Cardiac fibroblast (primary cell): ENCODE data around the gene MAP7D2.

Source experiments
- DNase-seq, 2 donors: peaks; one replicate each; pipeline versions ENCODE4 v3.0.0 to v3.0.0-alpha.2; 2010; ENCODE audit warnings: low read depth in 2 of 2
- H3K4me3 ChIP-seq, 2 donors: replicated peaks in 1 of 2; 1 replicate in 1 of 2; 2 replicates in 1 of 2; pipeline ENCODE4 v1.5.1; 2011; ENCODE audit warnings: low read depth in 2 of 2, low read length in 2 of 2, mild to moderate bottlenecking in 2 of 2, moderate library complexity in 1 of 2
- TF ChIP-seq, protein P1 (sequence below): IDR thresholded peaks from one replicate; pipeline ENCODE4 v1.5.1; 2011; ENCODE audit warnings: low read depth, mild to moderate bottlenecking, low read length, inconsistent platforms

The MAP7D2 gene

DNA sequence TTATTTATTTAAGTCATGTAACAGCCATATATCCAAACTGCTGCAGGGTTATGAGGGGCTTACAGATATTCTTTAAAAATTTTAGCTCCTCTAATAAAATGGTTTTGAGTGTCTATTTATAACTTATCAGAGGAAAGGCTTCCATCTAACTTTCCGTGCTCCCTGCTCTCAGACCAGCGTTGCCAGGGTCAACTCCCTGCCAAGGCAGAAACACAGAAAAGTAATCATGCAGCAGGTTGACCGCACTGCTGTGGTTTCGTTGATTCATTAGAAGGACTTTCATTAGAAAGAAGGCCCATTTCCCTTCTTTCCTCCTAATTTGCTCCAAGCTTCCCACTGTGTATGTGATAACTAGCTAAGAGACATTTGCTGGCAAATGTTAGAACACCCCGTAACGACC is 159.8 kb downstream of the MAP7D2 start:
- TF ChIP-seq, protein P1, sequence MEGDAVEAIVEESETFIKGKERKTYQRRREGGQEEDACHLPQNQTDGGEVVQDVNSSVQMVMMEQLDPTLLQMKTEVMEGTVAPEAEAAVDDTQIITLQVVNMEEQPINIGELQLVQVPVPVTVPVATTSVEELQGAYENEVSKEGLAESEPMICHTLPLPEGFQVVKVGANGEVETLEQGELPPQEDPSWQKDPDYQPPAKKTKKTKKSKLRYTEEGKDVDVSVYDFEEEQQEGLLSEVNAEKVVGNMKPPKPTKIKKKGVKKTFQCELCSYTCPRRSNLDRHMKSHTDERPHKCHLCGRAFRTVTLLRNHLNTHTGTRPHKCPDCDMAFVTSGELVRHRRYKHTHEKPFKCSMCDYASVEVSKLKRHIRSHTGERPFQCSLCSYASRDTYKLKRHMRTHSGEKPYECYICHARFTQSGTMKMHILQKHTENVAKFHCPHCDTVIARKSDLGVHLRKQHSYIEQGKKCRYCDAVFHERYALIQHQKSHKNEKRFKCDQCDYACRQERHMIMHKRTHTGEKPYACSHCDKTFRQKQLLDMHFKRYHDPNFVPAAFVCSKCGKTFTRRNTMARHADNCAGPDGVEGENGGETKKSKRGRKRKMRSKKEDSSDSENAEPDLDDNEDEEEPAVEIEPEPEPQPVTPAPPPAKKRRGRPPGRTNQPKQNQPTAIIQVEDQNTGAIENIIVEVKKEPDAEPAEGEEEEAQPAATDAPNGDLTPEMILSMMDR, result no peak
- H3K4me3 ChIP-seq, result no peak overlapping the region
- peak in 1 of 2 donors; percentile 9 for DNase-seq
